GM20000 (cell line): ENCODE data around the gene SHMT2.

ENCODE experiments used
- DNase-seq: peaks from one replicate; pipeline ENCODE4 v3.0.0; 2012; ENCODE audit warnings: low spot score
- TF ChIP-seq, protein P1 (sequence below): IDR thresholded peaks from 2 replicates; pipeline ENCODE4 v1.5.1; 2012; ENCODE audit warnings: mild to moderate bottlenecking, control low read depth; ENCODE audit errors: extremely low read depth, missing control alignments

The SHMT2 gene

GRCh38 chr12:57229634-57230380, at the start of gene SHMT2:
TSS of gene SHMT2 (plus strand) at chr12:57229711. CDS start at chr12:57229779, 68 bp downstream.
- TF ChIP-seq, protein P1, sequence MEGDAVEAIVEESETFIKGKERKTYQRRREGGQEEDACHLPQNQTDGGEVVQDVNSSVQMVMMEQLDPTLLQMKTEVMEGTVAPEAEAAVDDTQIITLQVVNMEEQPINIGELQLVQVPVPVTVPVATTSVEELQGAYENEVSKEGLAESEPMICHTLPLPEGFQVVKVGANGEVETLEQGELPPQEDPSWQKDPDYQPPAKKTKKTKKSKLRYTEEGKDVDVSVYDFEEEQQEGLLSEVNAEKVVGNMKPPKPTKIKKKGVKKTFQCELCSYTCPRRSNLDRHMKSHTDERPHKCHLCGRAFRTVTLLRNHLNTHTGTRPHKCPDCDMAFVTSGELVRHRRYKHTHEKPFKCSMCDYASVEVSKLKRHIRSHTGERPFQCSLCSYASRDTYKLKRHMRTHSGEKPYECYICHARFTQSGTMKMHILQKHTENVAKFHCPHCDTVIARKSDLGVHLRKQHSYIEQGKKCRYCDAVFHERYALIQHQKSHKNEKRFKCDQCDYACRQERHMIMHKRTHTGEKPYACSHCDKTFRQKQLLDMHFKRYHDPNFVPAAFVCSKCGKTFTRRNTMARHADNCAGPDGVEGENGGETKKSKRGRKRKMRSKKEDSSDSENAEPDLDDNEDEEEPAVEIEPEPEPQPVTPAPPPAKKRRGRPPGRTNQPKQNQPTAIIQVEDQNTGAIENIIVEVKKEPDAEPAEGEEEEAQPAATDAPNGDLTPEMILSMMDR, result no peak
- peak; percentile 97 for DNase-seq

DNA sequence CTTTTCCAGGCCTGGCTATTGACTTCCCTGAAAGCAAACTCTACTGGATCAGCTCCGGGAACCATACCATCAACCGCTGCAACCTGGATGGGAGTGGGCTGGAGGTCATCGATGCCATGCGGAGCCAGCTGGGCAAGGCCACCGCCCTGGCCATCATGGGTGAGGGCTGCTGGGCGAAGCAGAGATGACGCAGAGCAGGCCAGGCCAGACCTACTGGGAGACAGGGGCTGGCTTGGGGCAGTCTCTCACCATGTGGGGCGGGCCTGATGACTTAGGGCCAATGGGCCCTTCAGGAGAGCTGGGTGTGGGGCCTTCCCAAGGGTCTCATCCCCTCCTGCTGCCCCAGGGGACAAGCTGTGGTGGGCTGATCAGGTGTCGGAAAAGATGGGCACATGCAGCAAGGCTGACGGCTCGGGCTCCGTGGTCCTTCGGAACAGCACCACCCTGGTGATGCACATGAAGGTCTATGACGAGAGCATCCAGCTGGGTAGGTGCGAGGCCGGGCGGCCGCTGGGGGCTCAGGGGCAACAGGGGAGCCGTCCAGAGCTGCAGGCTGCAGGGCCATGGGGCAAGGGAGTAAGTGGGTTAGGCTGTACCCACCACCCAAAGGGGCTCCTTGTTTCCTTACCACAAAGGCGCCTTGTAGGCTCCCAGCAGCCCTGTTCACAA, 49.1 kb upstream of the SHMT2 start:
- TF ChIP-seq, protein P1, result no peak
- no peak for DNase-seq

DNA sequence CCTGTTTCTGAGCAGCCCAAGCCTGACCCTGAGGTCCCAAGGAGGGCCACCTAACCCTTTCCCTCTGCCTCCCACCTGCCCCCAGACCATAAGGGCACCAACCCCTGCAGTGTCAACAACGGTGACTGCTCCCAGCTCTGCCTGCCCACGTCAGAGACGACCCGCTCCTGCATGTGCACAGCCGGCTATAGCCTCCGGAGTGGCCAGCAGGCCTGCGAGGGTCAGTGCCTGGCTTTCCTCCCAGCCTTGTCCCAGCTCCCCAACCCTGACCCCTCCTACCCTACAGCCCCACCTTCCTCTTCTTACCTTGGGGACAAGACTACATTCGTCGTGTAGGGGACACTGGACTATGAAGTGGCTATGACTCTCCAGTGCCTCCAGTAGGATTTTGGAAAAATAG, 48.4 kb upstream of the SHMT2 start:
- TF ChIP-seq, protein P1, result no peak
- DNase-seq, result no peak

GRCh38 chr12:57181561-57182155, 47.9 kb upstream of the SHMT2 start:
- no peak for DNase-seq
- TF ChIP-seq, protein P1, result no peak

- TF ChIP-seq, protein P1, result peak; percentile 88
- peak; percentile 97 for DNase-seq
Observed at GRCh38 chr12:57182918-57183575, 46.5 kb upstream of the SHMT2 start.

DNA sequence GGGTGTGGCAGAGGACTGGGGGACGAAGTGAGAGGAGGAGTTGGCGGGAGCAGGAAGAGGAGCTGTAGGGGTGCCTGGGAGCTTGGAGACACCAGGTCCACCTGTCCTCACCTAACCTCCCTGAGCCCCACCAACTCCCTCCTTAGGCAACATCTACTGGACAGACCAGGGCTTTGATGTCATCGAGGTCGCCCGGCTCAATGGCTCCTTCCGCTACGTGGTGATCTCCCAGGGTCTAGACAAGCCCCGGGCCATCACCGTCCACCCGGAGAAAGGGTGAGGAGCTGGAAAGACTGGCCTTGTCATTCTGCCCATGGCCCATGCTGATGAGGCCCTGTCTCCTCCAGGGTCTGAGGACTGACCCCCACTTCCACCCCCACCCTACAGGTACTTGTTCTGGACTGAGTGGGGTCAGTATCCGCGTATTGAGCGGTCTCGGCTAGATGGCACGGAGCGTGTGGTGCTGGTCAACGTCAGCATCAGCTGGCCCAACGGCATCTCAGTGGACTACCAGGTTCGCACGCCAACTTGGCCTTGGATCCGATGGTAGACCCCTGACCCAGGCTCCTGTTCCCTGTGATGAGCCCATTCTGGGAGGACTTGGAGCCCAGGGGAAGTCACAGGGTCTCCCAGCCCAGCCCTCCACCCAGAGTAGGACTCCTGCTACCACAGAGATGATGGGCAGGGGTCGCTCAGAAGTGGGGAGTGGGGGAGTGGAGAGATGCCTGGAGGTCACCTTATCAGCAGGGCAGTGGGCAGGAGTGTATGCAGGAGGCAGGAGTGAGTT, 45.4 kb upstream of the SHMT2 start:
- TF ChIP-seq, protein P1, result no peak
- DNase-seq, result no peak
